ENCODE data around the gene SPATA13.

DNA sequence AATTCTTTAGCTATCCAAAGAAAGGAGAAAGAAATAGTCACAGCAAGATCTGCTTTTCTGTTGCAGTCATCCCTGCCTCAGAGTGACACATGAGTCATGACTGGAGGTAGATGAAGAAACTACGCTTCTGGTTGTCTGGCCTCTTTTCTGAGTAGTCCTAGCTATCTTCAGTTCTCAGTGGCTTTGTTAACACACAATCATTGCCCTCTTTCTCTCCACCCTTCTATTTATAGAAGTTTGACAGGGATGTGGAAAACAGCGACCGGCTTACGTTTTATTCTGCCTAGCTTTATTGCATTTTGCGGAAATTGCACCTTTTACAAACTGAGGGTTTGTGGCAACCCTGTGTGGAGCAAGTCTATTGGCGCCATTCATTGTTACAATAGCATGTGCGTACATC is 26.7 kb downstream of the SPATA13 start:
- TF ChIP-seq, protein P1, sequence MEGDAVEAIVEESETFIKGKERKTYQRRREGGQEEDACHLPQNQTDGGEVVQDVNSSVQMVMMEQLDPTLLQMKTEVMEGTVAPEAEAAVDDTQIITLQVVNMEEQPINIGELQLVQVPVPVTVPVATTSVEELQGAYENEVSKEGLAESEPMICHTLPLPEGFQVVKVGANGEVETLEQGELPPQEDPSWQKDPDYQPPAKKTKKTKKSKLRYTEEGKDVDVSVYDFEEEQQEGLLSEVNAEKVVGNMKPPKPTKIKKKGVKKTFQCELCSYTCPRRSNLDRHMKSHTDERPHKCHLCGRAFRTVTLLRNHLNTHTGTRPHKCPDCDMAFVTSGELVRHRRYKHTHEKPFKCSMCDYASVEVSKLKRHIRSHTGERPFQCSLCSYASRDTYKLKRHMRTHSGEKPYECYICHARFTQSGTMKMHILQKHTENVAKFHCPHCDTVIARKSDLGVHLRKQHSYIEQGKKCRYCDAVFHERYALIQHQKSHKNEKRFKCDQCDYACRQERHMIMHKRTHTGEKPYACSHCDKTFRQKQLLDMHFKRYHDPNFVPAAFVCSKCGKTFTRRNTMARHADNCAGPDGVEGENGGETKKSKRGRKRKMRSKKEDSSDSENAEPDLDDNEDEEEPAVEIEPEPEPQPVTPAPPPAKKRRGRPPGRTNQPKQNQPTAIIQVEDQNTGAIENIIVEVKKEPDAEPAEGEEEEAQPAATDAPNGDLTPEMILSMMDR (conservative IDR thresholded peaks at IDR 0.05 in 1 of 2, IDR thresholded peaks at IDR 0.05 in 1 of 2; ENCODE audit: extremely low read depth in 1 of 2, insufficient read depth in 1 of 2, low read depth in 1 of 2, low read length in 2 of 2), result no peak
- TF ChIP-seq EZH2 (IDR thresholded peaks at IDR 0.05; ENCODE audit: borderline replicate concordance, low read length), result no peak
